HepG2 (cell line): ENCODE data around the gene RAP1GAP2. TPM values are rescaled to one million over a fixed set of nuclear protein-coding genes. Genes with fewer than 3 reads are reported as not detected.

Experiments used
- FOXJ3 ChIP-seq: sonication (generic); formaldehyde crosslinking; IDR thresholded peaks from 2 replicates; pipeline ENCODE4 v1.4.0; 2020; ENCODE audit warnings: missing genetic modification reagents, mild to moderate bottlenecking, borderline replicate concordance
- FOXP4 ChIP-seq: sonication (generic); formaldehyde crosslinking; IDR thresholded peaks from 2 replicates; pipeline ENCODE4 v1.4.0; 2020; ENCODE audit warnings: missing genetic modification reagents
- KLF11 ChIP-seq: IDR thresholded peaks from 2 replicates; pipeline ENCODE4 v1.6.1; 2016; ENCODE audit warnings: missing compliant biosample characterization
- NFIC ChIP-seq: IDR thresholded peaks from 2 replicates; pipeline ENCODE4 v1.6.1; 2012; ENCODE audit warnings: mild to moderate bottlenecking, low read length, inconsistent platforms
- POLR2A ChIP-seq, 2 experiments: IDR thresholded peaks; 2 replicates each; pipeline ENCODE4 v1.6.1; 2011; ENCODE audit warnings: low read depth in 2 of 2, low read length in 2 of 2, mild to moderate bottlenecking in 1 of 2, moderate library complexity in 1 of 2; ENCODE audit not compliant: insufficient read depth in 1 of 2
- SMARCC2 ChIP-seq: fragments of 450-650 bp; IDR thresholded peaks from 2 replicates; pipeline ENCODE4 v1.6.1; 2017; ENCODE audit warnings: antibody characterized with exemption, mild to moderate bottlenecking
- TCF7L2 ChIP-seq: IDR thresholded peaks from 2 replicates; pipeline ENCODE4 v1.6.1; 2011; ENCODE audit warnings: mild to moderate bottlenecking, low read depth, low read length, moderate library complexity
- ZBTB37 ChIP-seq: sonication (generic); formaldehyde crosslinking; IDR thresholded peaks from 2 replicates; pipeline ENCODE4 v1.4.0; 2020; ENCODE audit warnings: mild to moderate bottlenecking, missing genetic modification reagents
- ZC3H4 ChIP-seq: sonication (generic); formaldehyde crosslinking; IDR thresholded peaks from 2 replicates; pipeline ENCODE4 v1.4.0; 2020; ENCODE audit warnings: missing genetic modification reagents, borderline replicate concordance
- ZFAT ChIP-seq: sonication (generic); formaldehyde crosslinking; conservative IDR thresholded peaks from 2 replicates; pipeline ENCODE4 v1.8.1; 2023; ENCODE audit warnings: missing genetic modification reagents, inconsistent platforms
- ZKSCAN8 ChIP-seq: IDR thresholded peaks from 2 replicates; pipeline ENCODE4 v1.6.1; 2016; ENCODE audit warnings: borderline replicate concordance, missing genetic modification reagents, missing compliant biosample characterization
- ZNF12 ChIP-seq: sonication (generic); formaldehyde crosslinking; IDR thresholded peaks from 2 replicates; pipeline ENCODE4 v1.5.0; 2020; ENCODE audit warnings: missing genetic modification reagents
- ZNF160 ChIP-seq: sonication (generic); formaldehyde crosslinking; IDR thresholded peaks from 2 replicates; pipeline ENCODE4 v1.8.0; 2022; ENCODE audit warnings: mild to moderate bottlenecking, inconsistent platforms, missing genetic modification reagents
- ZNF224 ChIP-seq: sonication (generic); formaldehyde crosslinking; IDR thresholded peaks from 2 replicates; pipeline ENCODE4 v1.5.0; 2020; ENCODE audit warnings: mild to moderate bottlenecking, missing genetic modification reagents
- ZNF331 ChIP-seq: sonication (generic); formaldehyde crosslinking; IDR thresholded peaks from 2 replicates; pipeline ENCODE4 v1.4.0; 2020; ENCODE audit warnings: missing genetic modification reagents
- ZNF556 ChIP-seq: sonication (generic); formaldehyde crosslinking; IDR thresholded peaks from 2 replicates; pipeline ENCODE4 v1.4.0; 2020; ENCODE audit warnings: mild to moderate bottlenecking, missing genetic modification reagents, borderline replicate concordance
- ZNF558 ChIP-seq: sonication (generic); formaldehyde crosslinking; IDR thresholded peaks from 2 replicates; pipeline ENCODE4 v1.9.0; 2022; ENCODE audit warnings: mild to moderate bottlenecking, missing genetic modification reagents, borderline replicate concordance
- ZNF724P ChIP-seq: sonication (generic); formaldehyde crosslinking; IDR thresholded peaks from 2 replicates; pipeline ENCODE4 v1.8.0; 2022; ENCODE audit warnings: missing genetic modification reagents, borderline replicate concordance
- ZNF761 ChIP-seq: sonication (generic); formaldehyde crosslinking; conservative IDR thresholded peaks from 2 replicates; pipeline ENCODE4 v1.4.0; 2020; ENCODE audit warnings: mild to moderate bottlenecking, missing genetic modification reagents
- ZUFSP ChIP-seq: sonication (generic); formaldehyde crosslinking; IDR thresholded peaks from 2 replicates; pipeline ENCODE4 v1.9.0; 2021; ENCODE audit warnings: missing genetic modification reagents, mild to moderate bottlenecking, borderline replicate concordance
- polyA plus RNA-seq, 8 experiments: library from polyadenylated mRNA; depleted of rRNA in 3 of 8; stranded (reverse) in 7 of 8; unstranded in 1 of 8; fragments of >200 nt; fragmentation: Illumina TruSeq in 4 of 8; extraction: Trizol in 4 of 8; gene quantifications; 2 replicates each; pipeline versions ENCODE4 v1.2.1 to v1.2.3, GENCODE V29; 2011 to 2016; ENCODE audit warnings: low read depth in 4 of 8, missing spikeins in 1 of 8, mixed read lengths in 1 of 8; ENCODE audit not compliant: insufficient read depth in 1 of 8
- total RNA-seq, 5 experiments: library from RNA; depleted of rRNA; stranded (reverse); fragments of >200 nt; fragmentation: Illumina TruSeq; extraction: Trizol; gene quantifications; 2 replicates each; pipeline ENCODE4 v1.2.3, GENCODE V29; 2016; ENCODE audit warnings: low read depth in 1 of 5
- TF ChIP-seq, protein P1 (sequence below): sonication (generic); formaldehyde crosslinking; IDR thresholded peaks from 2 replicates; pipeline ENCODE4 v1.5.0; 2020; ENCODE audit warnings: missing genetic modification reagents, mild to moderate bottlenecking, borderline replicate concordance
- TF ChIP-seq, protein P2 (sequence below): sonication (generic); formaldehyde crosslinking; IDR thresholded peaks from 2 replicates; pipeline ENCODE4 v1.8.0; 2023; ENCODE audit warnings: mild to moderate bottlenecking, missing genetic modification reagents

RAP1GAP2 gene
- total and polyA plus RNA-seq, 2 of the 13 experiments (the other 11 are each of a cell fraction or from before 2014, with no cell fraction given): 10.9 to 12.0 TPM

DNA sequence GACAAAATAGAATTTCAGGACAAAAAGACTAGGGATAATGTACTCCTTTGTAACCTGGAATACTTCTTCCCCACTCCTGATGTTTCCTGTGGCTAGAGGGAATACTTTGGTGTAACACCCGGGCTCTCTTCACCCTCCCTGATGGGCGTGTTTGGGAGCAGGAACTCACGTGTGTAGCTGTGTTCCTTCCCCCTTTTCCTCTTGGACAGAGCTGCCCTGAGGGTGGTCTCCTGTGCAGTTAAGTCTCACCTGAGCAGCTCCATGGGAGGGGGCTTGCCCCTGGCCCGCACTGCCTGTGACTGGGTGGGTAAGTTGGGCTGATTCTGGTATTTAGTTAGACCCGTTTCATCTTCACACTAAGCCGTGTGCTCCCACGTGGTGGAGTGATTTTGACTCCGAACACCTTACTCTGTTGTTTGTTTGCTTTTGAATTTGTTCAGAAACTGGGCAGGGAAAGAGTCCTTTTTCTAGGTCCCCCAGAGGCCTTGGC lies 179.3 kb downstream of the RAP1GAP2 start (continued):
- TF ChIP-seq ZBTB37 (CRISPR knock-in tag) (no peak), SMARCC2 (no peak), ZNF761 (CRISPR knock-in tag) (peak; percentile 56; the same call in 1 of the 2 replicates), POLR2A (IDR thresholded peaks at IDR 0.05; ENCODE audit: insufficient read depth in 1 of 2, low read depth in 2 of 2, low read length in 2 of 2) (peak; percentile 89 to 95), ZNF160 (peak; percentile 66; the same call in 1 of the 2 replicates), FOXJ3 (CRISPR knock-in tag) (peak; percentile 66; the same call in 1 of the 2 replicates), ZUFSP (no peak), ZNF724P (CRISPR knock-in tag) (no peak), ZNF12 (peak; percentile 42; the same call in 1 of the 2 replicates), TCF7L2 (no peak), FOXP4 (CRISPR knock-in tag) (peak; percentile 60; the same call in 1 of the 2 replicates), ZNF556 (CRISPR knock-in tag) (peak; percentile 85), ZFAT (no peak), ZNF331 (CRISPR knock-in tag) (peak; percentile 83), KLF11 (CRISPR knock-in tag) (0 out of 2 replicates have a peak, but pooled peaks have one; percentile 73), NFIC (peak; percentile 51; the same call in 1 of the 2 replicates), ZNF224 (CRISPR knock-in tag) (no peak), ZC3H4 (CRISPR knock-in tag) (no peak), ZNF558 (CRISPR knock-in tag) (no peak), ZKSCAN8 (no peak)
- TF ChIP-seq, protein P1, sequence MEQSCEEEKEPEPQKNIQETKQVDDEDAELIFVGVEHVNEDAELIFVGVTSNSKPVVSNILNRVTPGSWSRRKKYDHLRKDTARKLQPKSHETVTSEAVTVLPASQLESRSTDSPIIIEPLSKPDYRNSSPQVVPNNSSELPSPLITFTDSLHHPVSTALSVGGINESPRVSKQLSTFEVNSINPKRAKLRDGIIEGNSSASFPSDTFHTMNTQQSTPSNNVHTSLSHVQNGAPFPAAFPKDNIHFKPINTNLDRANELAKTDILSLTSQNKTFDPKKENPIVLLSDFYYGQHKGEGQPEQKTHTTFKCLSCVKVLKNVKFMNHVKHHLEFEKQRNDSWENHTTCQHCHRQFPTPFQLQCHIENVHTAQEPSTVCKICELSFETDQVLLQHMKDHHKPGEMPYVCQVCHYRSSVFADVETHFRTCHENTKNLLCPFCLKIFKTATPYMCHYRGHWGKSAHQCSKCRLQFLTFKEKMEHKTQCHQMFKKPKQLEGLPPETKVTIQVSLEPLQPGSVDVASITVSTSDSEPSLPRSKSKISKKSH (CRISPR knock-in tag): peak; percentile 81; the same call in 1 of the 2 replicates
- TF ChIP-seq, protein P2, sequence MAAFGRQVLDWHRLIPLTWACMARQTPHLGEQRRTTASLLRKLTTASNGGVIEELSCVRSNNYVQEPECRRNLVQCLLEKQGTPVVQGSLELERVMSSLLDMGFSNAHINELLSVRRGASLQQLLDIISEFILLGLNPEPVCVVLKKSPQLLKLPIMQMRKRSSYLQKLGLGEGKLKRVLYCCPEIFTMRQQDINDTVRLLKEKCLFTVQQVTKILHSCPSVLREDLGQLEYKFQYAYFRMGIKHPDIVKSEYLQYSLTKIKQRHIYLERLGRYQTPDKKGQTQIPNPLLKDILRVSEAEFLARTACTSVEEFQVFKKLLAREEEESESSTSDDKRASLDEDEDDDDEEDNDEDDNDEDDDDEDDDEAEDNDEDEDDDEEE (CRISPR knock-in tag): peak; percentile 20; the same call in 1 of the 2 replicates
